ENCODE measurements around the gene OR52M1. TPM values are rescaled to one million over a fixed set of nuclear protein-coding genes. Genes with fewer than 3 reads are reported as not detected.

OR52M1 gene
- total RNA-seq, 2 experiments from 2014 or later, result not detected

- Histone ChIP-seq H3K9me2 (ENCODE audit: insufficient read depth, low read length) (no peaks in the 10 kb centered on the region), H3K4me2 (ENCODE audit: low read length) (no peak overlapping the region), H2AFZ (ENCODE audit: low read length) (no peak overlapping the region), H4K20me1 (ENCODE audit: insufficient read depth, low read length) (no peaks in the 10 kb centered on the region), H3K4me3 (ENCODE audit: low read depth, low read length, poor library complexity, severe bottlenecking) (no peak overlapping the region), H3K27ac (ENCODE audit: low read depth, low read length, poor library complexity, severe bottlenecking) (no peak overlapping the region), H3K36me3 (ENCODE audit: insufficient read depth, low read length) (no peaks in the 10 kb centered on the region), H3K9me3 (ENCODE audit: low read length) (no peaks in the 10 kb centered on the region), H3K79me2 (ENCODE audit: insufficient read depth, low read depth, low read length) (no peaks in the 10 kb centered on the region), H3K4me1 (ENCODE audit: insufficient read depth, low read length, poor library complexity, severe bottlenecking) (no peaks in the 10 kb centered on the region)
- no peak for DNase-seq (ENCODE audit: low spot score)
- CTCF ChIA-PET (ENCODE audit: unreplicated experiment), result no interaction called here
- POLR2A ChIA-PET, result no interaction called here
- BruUV-seq (replicated peaks), result no TSS peak
- intact Hi-C loops (cut with micrococcal nuclease; ENCODE audit: unreplicated experiment), result no loop called here
- TF ChIP-seq CTCF (conservative IDR thresholded peaks at IDR 0.05; ENCODE audit: low read length) (no peak), EZH2phosphoT487 (IDR thresholded peaks at IDR 0.05; ENCODE audit: borderline replicate concordance, low read depth, low read length) (no peak)
Observed at GRCh38 chr11:4569075-4569474, 24.1 kb downstream of the OR52M1 start.

GRCh38 chr11:4576880-4577279 is 31.9 kb downstream of the OR52M1 start:
- POLR2A ChIA-PET, result interaction anchor here (1.3 kb wide), 1 partner anchor 9 kb away, joined by 3 read pairs; no protein-coding TSS in a partner anchor

More at GRCh38 chr11:4576880-4577279, 31.9 kb downstream of the OR52M1 start:
- no peak for DNase-seq (ENCODE audit: low spot score)
- H3K9me3 ChIP-seq (ENCODE audit: low read length), result no peaks in the 10 kb centered on the region
- H3K36me3 ChIP-seq (ENCODE audit: insufficient read depth, low read length), result no peaks in the 10 kb centered on the region
- H3K4me2 ChIP-seq (ENCODE audit: low read length), result no peak overlapping the region
- no peaks in the 10 kb centered on the region for H4K20me1 ChIP-seq (ENCODE audit: insufficient read depth, low read length)
- TF ChIP-seq CTCF (conservative IDR thresholded peaks at IDR 0.05; ENCODE audit: low read length), result no peak
- TF ChIP-seq EZH2phosphoT487 (IDR thresholded peaks at IDR 0.05; ENCODE audit: borderline replicate concordance, low read depth, low read length), result no peak
- no peak overlapping the region for H3K27ac ChIP-seq (ENCODE audit: low read depth, low read length, poor library complexity, severe bottlenecking)
- H3K9me2 ChIP-seq (ENCODE audit: insufficient read depth, low read length), result no peaks in the 10 kb centered on the region
- no peaks in the 10 kb centered on the region for H3K4me1 ChIP-seq (ENCODE audit: insufficient read depth, low read length, poor library complexity, severe bottlenecking)
- H2AFZ ChIP-seq (ENCODE audit: low read length), result no peak overlapping the region
- BruUV-seq (replicated peaks), result no TSS peak
- CTCF ChIA-PET (ENCODE audit: unreplicated experiment), result no interaction called here
- intact Hi-C loops (cut with micrococcal nuclease; ENCODE audit: unreplicated experiment), result no loop called here
- H3K79me2 ChIP-seq (ENCODE audit: insufficient read depth, low read depth, low read length), result no peaks in the 10 kb centered on the region
- H3K4me3 ChIP-seq (ENCODE audit: low read depth, low read length, poor library complexity, severe bottlenecking), result no peak overlapping the region
